ENCODE data around the gene TLE6.
"Not testable (repeated sequence)": the region's sequence is repeated elsewhere in the genome, so short reads cannot be mapped to it uniquely, and the experiment has no call there.

TLE6 gene

DNA sequence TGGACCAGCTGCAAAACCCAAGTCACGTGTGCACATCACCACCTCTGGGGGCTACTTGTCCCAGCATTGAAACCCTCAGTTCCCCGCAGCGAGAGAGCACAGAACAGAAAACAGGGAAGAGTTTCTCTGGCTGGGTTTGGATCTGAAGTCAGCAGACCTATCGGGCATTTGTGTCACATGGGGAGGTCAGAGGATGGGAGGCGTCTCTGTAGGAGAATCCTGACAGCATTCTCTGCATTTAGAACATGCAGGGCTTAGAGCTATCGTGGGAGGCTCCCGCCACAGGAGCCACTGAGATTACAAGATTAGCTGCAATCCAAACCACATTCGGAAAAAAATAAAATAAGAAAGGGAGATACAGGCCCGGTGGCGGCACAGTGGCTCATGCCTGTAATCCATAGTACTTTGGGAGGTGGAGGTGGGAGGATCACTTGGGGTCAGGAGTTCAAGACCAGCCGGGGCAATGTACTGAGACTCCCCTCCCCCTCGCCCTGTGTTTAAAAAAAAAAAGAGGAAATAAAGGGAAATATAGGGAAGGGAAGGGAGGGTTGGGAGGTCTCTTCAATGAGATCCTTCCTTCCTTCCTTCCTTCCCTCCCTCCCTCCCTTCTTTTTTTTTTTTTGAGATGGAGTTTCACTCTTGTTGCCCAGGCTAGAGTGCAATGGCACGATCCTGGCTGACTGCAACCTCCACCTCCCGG is 2.9 kb upstream of the TLE6 start:
- no peak for DNase-seq (ENCODE audit: low read depth, low spot score)

DNA sequence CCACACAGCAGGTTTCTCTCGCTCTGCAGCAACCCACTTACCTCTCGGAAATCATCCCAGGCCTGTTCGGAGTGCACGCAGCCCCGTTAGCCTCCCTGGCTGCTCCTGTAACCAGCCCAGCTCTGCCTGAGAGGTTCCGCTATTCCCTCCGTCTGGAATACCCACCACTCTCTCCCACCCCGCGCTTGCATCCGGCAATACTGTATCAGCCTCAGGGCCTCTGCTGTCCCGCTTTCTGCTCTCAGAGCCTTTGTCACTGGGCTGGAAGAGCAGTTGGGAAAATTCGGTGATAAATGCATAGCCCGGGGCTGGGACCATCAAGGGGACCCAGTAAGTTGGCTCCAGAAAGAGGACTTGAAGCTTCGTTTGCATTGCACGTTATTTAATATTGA is 759 bp upstream of the TLE6 start:
- no peak for DNase-seq (ENCODE audit: low read depth, low spot score)

DNA sequence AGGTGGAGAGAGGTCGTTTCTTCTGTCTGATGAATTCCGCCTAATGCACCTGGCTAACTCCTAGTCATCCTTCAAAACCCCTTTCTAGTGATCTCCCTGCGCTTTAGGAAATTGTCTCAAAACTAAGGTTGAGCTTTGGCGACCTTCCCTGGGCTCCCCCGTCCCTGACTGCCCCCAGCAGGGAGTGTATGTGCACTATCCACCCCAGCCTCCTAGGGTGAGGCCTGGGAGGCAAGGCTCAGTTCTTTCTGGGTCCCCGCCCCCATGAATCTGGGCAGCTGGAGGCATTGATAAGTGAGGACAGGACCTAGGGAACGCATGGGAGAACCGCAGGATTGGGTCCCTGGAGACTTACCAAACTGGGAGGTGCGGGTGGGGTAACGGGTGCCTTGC is 378 bp downstream of the TLE6 start:
- no peak for DNase-seq (ENCODE audit: low read depth, low spot score)

DNA sequence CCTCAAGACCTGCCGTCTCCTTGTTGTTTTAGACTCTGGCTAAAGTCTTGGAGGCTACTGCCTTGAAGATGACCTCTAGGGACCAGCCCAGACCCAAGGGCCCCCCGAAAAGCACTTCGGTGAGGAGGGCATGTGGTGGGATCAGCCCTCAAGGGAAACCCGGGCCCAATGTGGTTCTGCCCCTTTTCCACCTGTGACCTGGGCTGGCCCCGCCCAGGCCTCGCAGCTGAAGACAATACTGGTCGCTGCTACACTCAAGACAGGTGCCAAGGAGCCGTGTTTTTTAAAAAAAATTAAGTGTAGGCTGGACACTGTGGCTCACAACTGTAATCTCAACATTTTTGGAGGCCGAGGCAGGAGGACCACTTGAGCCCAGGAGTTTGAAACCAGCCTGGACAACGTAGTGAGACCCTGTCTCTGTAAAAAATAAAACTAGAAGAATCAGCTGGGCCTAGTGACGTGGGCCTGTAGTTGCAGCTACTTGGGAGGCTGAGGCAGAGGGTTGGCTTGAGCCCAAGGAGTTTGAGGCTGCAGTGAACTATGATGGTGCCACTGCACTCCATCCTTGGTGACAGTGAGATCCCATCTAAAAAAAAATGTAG is 903 bp downstream of the TLE6 start:
- DNase-seq (ENCODE audit: low read depth, low spot score), result no peak

DNA sequence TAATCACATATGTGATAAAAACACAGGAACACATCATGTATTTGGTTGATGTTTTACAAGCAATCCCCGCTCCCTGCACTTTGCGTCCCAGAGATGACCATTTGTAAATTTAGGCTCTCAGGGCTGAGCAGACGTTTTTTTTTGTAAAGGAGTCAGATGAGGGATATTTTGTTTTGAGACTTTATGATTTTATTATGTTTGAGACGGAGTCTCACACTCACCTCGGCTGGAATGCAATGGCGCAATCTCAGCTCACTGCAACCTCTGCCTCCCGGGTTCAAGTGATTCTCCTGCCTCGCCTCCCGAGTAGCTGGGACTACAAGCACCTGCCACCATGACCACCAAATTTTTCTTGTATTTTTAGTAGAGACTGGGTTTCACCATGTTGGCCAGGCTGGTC is 1.4 kb downstream of the TLE6 start:
- DNase-seq (ENCODE audit: low read depth, low spot score), result no peak

DNA sequence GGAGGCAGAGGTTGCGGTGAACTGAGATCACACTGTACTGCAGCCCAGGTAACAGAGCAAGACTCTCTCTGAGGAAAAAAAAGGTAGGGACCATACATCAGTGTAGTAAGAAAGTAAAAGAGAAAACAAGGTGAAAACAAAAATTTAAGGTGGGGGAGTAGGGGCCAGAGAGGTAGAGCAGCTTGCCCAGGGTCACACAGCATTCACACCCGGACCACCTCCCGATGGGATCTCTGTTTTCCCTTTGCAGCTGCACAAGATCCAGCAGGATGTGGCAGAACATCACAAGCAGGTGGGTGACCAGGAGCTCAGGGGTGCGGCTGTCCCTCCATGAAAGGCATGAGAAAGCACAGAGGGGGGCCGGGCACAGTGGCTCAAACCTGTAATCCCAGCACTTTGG is 4.5 kb downstream of the TLE6 start:
- no peak for DNase-seq (ENCODE audit: low read depth, low spot score)

DNA sequence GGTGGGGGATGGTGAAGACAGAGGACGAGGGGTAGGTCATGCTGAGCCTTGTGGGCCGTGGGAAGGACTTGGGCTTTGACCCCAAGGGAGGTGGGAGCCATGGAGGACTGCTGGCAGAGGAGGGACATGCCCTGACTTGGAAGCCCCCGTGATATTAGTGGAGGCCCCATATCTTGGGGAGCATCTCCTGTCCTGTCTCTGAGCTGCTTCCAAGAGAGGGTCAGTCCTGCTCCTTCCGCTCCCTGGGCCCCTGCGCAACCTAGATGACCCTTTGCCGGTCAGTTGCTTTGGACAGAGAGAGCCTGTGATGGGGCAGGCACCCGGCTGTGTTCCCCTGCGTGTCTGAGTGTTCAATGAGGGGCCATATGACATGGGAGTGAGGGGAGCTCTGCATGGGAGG is 5.2 kb downstream of the TLE6 start:
- no peak for DNase-seq (ENCODE audit: low read depth, low spot score)

DNA sequence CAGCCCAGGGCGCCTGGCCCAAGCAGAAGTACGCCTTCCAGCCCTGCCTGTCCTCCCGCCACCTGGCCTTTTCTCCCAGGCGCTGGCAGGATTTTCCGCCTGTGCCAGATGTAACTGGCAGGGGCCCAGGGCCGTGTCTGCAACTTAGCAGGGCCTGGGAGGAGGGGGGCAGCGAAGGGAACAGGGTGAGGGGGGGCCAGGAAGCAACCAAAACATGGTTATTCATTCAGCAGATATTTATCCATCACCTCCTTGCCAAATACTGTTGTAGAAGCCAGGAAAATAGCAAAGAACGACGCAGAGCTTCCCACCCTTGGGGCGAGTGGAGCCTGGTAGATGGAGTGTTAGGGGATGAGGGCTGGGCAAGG is 5.6 kb downstream of the TLE6 start:
- no peak for DNase-seq (ENCODE audit: low read depth, low spot score)

DNA sequence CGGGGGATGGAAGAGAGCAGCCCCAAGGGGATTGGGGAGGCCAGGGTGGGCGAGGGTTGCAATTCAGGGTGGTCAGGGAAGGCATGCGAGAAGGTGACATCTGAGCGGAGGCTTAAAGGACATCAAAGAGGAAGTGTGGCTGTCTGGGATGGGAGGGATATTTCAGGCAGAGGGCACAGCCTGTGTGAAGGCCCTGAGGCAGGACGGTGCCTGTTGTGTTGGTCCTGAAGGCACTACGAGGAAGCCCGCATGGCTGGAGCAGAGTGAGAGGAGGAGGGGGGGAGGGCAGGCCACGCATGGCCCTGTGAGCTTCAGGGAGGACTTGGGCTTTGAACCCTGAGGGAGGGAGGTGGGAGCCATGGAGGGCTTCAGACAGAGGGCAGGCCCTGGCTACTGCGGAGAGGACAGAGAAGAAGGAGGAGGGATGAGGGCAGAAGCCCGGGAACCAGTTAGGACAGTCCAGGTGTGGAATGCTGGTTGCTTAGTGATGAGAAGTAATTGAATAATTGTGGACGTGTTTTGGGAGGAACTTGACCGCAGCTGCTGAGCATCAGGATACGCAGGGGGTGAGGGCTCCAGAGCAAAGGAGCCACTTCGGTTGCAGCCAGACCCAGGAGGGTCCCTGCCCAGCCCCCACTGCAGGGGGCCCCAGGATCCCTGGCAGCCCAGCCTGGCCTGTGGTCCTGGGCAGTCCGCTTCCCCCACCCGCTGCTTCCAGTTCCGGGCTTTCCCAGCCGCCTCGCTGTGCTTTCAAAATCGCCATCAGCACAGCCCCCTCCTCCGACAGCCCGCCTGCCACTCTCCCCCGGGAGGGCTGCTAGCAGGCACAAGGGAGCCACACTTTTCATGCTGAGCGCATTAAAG is 6.2 kb downstream of the TLE6 start:
- no peak for DNase-seq (ENCODE audit: low read depth, low spot score)

DNA sequence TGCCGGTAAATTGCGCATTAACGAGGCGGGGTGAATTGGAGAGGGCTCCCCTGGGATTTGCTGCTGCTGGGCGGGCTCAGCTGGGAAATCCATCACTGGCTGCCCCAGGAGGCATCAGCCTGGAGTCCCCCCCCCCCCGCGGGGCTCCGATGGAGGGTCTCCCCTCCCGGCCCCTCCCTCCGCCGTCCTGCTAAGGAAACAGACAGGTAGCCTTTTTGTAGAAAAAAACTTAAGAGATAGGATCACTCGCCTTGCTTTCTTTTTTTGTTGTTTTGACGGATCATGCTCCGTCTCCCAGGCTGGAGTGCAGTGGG is 6.8 kb downstream of the TLE6 start:
- no peak for DNase-seq (ENCODE audit: low read depth, low spot score)

DNA sequence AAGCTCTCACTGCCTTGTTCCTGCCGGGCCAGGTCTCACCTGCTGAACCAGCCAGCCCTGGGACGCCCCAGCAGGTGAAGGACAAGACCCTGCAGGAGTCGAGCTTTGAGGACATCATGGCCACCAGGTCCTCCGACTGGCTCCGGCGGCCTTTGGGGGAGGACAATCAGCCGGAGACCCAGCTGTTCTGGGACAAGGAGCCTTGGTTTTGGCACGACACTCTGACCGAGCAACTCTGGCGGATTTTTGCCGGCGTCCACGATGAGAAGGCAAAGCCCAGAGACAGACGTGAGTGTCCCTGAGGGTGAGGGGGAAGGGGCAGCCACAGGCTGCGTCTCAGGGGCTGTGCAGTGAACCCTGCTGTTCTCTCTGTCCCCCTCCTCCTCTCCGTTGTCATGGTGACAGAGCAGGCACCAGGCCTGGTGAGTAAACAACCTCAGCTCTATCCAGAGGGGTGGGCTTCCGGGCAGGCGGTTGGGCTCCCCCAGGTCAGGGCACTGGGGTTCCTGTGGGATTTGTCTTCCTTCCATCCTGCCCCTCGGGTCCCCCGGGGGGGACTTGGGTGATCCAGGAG is 9.7 kb downstream of the TLE6 start:
- no peak for DNase-seq (ENCODE audit: low read depth, low spot score)

DNA sequence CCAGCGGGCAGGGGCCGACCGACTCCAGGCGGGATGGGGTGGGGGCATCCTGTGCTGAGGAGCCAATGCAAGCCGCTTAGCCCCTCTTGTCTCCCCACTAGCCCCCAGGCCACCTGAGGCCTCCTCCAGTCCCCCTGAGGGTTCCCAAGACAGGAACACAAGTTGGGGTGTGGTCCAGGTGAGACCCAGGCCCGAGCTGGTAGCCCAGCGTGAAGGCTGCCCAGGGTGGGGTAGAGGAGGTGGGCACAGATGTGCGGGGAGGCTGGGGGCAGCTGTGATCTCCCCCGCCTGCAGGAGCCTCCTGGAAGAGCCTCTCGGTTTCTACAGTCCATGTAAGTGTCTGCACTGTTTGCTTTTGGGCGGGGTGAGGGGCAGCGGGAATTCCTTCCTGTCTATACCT is 10.4 kb downstream of the TLE6 start:
- DNase-seq (ENCODE audit: low read depth, low spot score), result no peak

DNA sequence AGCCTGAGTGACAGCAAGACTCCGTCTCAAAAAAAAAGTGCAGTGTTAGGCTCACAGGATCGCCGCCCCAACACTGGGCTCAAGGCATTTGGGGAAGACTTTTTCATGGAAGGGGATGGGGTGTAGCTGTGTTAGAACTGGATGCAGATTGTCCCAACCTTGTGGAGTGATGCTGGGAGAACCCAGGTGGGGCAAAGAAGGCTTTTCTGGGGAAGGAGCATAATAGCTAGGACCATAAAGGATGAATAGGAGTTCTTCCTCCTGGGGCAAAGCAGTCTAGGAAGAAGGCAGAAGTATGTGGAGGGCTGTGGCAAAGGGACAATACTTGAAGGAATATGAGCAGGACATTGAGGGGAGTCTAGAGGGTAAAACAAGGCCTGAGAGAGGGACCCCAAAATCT is 11.2 kb downstream of the TLE6 start:
- DNase-seq (ENCODE audit: low read depth, low spot score), result no peak

DNA sequence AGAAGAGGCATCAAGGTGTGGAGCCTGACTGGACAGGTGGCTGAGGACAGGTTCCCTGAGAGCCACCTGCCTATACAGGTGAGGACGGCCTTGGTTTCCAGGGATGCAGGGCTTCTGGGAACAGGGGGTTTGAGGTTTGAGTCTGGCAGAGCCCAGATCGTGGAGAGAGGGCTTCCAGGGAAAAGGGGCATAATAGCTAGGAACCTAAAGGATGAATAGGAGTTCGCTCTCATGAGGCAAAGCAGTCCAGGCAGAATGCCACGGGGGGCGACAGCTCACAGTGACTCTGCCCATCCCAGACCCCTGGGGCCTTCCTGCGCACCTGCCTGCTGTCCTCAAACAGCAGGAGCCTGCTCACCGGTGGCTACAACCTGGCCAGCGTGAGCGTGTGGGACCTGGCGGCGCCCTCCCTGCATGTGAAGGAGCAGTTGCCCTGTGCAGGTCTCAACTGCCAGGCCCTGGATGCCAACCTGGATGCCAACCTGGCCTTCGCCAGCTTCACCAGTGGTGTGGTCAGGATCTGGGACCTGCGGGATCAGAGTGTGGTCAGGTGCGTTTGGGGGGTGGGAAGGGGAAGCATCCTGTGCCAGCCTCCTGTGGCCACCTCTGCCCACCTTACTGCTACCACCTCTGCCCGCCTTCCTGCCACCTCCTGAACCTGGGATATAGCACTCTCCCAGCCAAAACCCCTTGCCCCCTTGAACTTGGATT is 12.0 kb downstream of the TLE6 start:
- DNase-seq (ENCODE audit: low read depth, low spot score), result no peak

DNA sequence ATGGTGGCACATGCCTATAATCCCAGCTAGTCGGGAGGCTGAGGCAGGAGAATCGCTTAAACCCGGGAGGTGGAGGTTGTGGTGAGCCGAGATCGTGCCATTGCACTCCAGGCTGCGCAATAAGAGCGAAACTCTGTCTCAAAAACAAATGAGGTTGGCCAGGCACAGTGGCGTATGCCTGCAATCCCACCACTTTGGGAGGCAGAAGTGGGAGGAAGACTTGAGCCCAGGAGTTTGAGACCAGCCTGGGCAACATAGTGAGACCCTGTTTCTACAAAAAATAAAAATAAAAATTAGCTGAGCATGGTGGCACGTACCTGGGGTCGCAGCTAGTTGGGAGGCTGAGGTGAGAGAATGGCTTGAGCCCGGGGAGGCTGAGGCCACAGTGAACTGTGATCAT is 15.0 kb downstream of the TLE6 start:
- DNase-seq (ENCODE audit: low read depth, low spot score), result not testable (repeated sequence)

DNA sequence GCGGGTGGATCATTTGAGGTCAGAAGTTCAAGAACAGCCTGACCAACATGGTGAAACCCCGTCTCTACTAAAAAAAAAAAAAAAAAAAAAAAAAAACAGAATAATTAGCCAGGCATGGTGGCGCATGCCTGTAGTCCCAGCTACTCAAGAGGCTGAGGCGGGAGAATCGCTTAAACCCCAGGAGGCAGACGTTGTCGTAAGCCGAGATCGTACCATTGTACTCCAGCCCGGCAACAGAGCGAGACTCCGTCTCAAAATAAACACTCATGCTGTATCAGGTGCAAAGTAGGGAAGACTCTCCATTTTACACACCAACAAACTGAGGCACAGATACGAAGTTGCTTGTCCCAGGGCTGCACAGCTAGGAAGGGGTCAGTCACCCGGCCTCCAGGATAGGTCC is 15.6 kb downstream of the TLE6 start:
- no peak for DNase-seq (ENCODE audit: low read depth, low spot score)

DNA sequence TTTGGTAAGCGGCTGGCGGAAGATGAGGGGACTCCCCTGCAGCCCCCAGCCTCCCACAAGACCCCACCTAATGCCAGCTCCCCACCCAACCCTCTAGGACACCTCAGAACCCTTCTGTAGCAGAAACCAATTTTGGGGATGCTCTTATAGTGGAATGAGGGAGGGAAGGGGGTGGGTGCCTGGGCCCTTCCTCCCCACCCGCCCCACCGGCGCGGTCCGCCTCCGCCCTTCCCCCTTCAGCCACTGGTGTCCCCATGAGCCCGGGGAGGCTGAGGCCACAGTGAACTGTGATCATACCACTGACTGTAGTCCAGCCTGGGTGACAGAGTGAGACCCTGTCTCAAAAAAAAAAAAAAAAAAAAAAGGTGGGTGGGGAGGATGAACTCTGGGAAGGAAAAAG is 16.2 kb downstream of the TLE6 start:
- no peak for DNase-seq (ENCODE audit: low read depth, low spot score)

DNA sequence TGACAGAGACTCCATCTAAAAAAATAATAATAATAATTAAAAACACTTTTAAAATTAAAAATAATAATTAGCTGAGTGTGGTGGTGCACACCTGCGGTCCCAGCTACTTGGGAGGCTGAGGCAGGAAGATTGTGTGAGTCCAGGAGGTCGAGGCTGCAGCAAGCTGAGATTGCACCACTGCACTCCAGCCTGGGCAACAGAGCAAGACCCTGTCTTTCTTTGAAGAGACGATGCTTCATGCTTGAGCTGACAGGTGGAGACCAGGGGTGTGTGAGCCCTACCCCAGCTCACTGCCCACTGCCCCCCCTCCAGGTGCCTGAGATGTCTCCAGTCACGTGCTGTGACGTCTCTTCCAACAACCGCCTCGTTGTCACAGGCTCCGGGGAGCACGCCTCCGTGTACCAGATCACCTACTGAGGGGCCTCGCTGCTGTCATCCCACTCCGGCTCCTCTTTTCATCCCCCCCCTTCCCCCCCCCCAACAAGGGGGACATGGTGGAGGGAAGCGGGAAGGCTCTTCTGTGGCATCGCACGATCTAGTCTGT is 17.3 kb downstream of the TLE6 start:
- no peak for DNase-seq (ENCODE audit: low read depth, low spot score)

DNA sequence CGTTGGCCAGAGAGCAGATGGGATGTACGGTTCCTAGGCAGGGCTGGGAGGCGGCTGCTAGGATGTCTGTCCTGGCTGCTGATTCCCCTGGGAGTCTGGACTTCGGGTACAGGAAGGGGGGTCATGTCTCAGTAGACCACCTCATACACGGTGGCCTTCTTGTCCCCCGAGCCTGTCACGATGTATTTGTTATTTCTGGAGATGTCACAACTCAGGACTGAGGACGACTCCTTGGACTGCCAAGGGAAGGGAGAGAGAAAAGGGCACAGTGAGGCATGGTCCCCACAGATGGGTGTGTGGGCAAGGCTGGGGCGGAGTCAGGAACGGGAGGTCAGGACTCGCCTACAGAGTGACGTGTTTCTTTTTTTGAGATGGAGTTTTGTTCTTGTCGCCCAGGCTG is 20.4 kb downstream of the TLE6 start:
- DNase-seq (ENCODE audit: low read depth, low spot score), result no peak

DNA sequence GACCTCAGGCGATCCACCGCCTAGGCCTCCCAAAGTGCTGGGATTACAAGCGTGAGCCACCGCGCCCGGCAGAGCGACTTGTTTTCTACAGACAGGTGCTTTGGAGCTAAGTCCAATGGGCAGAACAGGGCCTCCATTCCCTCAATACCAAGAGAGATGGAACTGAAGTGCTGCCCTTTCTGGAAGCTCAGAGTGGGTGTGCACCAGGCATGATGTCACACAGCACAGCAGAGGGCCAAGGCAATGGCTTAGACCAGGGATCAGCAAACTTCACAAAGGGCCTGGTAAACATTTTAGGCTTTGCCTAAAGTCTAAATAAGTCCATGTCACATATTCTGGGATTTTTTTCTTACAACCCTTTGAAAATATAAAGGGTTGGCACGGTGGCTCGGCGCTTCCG is 21.3 kb downstream of the TLE6 start:
- no peak for DNase-seq (ENCODE audit: low read depth, low spot score)

DNA sequence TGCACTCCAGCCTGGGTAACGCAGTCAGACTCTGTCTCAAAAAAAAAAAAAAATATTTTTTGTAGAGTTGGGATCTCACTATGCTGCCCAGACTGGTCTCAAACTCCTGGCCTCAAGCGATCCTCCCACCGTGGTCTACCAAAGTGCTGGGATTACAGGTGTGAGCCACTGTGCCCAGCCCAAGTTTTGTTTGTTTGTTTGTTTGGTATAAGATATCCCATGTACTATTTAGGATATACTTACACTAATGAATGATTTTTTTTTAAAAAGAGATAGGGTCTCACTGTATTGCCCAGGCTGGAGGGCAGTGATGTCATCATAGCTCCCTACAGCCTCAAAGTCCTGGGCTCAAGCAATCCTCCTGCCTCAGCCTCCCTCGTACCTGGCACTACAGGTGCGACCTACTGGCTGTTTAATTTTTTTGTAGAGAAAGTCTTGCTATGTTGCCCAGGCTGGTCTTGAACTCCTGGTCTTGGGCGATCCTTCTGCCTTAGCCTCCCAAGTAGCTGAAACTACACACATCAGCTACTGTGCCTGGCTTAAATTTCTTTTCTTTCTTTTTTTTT is 24.0 kb downstream of the TLE6 start:
- no peak for DNase-seq (ENCODE audit: low read depth, low spot score)

DNA sequence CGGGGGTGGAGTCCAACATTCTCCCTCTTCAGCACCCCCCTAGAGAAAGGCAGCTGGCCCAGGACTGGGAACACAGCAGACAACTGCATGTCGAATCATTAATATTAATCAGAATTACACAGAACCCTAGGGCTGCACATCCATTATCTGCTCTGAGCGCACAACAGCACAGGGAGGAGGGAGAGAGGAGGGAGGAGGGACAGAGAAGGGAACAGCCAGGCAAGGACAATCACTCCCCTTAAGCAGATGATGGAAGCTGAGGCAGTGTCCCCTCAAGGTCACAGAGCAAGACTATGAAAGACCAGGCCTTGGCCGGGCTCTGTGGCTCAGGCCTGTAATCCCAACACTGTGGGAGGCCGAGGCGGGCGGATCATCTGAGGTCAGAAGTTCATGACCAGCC is 25.7 kb downstream of the TLE6 start:
- no peak for DNase-seq (ENCODE audit: low read depth, low spot score)
